ENCODE results near the gene DDX60.

Gene DDX60

GRCh38 chr4:168167714-168168284 is 150.8 kb downstream of the DDX60 start:
- in situ Hi-C loops (cut with MboI; ENCODE audit: low pct_unique_long_range_greater_than_20kb, low sequenced_read_pairs, unreplicated experiment), result no loop called here
- DNase-seq (ENCODE audit: low spot score), result no peak

More at GRCh38 chr4:168167714-168168284, 150.8 kb downstream of the DDX60 start:
- no peak for TF ChIP-seq CTCF (IDR thresholded peaks at IDR 0.05; ENCODE audit: extremely low read depth, insufficient read depth, missing control alignments)

Measured in GM13977 (cell line).